Fibroblast of the aortic adventitia (primary cell): Measurements from ENCODE around the gene EMC10. TPM values are rescaled to one million over a fixed set of nuclear protein-coding genes. Genes with fewer than 3 reads are reported as not detected.
A peak's percentile ranks its signal among the peaks of the same experiment; 100 is the strongest.

Source experiments
- DNase-seq: peaks from one replicate; pipeline ENCODE4 v3.0.0-alpha.2; 2010; ENCODE audit warnings: low read depth
- H3K4me3 ChIP-seq: 2 replicates; pipeline ENCODE4 v1.5.1; 2011; ENCODE audit warnings: low read depth, mild to moderate bottlenecking, control low read depth, low read length, moderate library complexity
- total RNA-seq: library from RNA; depleted of rRNA; stranded (reverse); fragments of >200 nt; gene quantifications from 2 replicates; pipeline ENCODE4 v1.2.3, GENCODE V29; 2012; ENCODE audit warnings: low replicate concordance
- TF ChIP-seq, protein P1 (sequence below): IDR thresholded peaks from 2 replicates; pipeline ENCODE4 v1.5.1; 2011; ENCODE audit warnings: mild to moderate bottlenecking, low read length, control low read depth, inconsistent platforms; ENCODE audit not compliant: insufficient read depth

Gene EMC10
- total RNA-seq, 1 donor, result 22.8 TPM

DNA sequence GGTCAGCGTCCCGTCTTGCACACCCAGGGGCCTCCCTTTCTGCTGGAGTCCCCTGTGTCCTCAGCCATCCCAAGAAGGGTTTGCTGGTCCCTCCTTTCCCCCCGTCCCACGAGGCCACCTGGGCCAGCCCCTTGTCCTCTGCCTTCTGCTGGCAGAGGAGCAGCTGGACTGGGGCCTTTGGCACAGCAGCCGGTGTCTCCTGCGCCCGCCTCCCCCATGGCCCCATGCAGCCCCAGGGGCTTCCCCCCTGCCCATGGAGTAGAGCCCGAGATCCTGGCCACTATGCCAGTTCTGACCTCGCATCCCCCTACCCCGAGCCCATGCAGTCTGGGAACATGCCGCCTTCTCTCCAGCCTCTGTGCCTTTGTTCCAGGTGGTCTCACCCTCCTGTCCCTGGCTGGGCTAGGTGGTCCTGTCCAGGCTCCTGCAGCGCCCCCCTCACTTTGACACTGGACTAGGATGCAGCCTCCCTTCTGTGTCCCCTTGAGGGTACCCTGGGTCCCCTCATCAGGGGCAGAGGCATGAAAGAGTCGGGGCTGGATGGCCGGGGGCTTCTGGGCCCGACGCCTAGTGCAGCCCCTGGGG lies 6.1 kb downstream of the EMC10 start:
- no peak overlapping the region for H3K4me3 ChIP-seq
- no peak for DNase-seq
- TF ChIP-seq, protein P1, sequence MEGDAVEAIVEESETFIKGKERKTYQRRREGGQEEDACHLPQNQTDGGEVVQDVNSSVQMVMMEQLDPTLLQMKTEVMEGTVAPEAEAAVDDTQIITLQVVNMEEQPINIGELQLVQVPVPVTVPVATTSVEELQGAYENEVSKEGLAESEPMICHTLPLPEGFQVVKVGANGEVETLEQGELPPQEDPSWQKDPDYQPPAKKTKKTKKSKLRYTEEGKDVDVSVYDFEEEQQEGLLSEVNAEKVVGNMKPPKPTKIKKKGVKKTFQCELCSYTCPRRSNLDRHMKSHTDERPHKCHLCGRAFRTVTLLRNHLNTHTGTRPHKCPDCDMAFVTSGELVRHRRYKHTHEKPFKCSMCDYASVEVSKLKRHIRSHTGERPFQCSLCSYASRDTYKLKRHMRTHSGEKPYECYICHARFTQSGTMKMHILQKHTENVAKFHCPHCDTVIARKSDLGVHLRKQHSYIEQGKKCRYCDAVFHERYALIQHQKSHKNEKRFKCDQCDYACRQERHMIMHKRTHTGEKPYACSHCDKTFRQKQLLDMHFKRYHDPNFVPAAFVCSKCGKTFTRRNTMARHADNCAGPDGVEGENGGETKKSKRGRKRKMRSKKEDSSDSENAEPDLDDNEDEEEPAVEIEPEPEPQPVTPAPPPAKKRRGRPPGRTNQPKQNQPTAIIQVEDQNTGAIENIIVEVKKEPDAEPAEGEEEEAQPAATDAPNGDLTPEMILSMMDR, result no peak

DNA sequence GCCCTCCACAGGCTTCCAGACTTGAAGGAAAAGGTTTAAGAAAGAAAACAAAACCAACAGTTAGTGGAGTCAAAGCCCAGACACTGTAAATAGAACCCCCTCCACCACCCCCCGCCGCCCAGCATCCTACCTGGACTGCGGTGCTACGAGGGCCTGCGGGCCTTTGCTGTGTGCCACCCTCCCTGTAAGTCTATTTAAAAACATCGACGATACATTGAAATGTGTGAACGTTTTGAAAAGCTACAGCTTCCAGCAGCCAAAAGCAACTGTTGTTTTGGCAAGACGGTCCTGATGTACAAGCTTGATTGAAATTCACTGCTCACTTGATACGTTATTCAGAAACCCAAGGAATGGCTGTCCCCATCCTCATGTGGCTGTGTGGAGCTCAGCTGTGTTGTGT lies 6.6 kb downstream of the EMC10 start:
- TF ChIP-seq, protein P1, result no peak

DNA sequence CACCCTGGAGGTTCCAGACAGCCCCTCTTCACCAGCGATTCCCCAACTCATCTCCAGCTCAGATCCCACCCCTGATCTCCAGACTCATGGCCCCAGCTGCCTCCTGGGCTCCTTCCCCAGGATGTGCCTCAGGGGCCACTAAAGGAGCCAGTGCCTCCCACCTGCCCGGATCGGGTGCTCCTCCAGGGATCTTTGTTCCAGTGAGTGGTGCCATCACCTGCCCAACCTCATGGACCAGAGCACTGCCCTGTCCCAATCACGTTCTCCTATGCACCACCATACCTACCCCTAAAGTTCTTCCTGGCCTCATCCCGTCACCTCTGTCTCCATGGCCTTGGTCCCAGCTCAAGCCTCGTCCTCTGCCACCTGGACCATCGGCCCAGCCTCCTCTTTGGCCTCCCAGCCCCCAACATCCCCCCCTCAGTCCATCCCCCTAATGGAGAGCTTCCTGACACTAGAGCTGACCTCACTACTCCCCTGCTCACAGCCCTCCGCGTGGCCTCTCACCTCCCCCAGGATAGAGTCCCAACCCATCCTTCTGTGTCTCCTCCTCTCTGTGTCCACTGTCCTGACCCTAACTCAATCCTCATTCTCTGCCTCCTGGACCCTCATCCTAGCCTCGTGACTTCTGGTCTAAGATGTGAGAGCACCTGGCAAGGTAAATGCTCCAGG lies 9.1 kb downstream of the EMC10 start:
- TF ChIP-seq, protein P1, result no peak
- no peak overlapping the region for H3K4me3 ChIP-seq
- DNase-seq, result no peak

More for the DNA sequence above, 6.6 kb downstream of the EMC10 start:
- no peak overlapping the region for H3K4me3 ChIP-seq
- no peak for DNase-seq

DNA sequence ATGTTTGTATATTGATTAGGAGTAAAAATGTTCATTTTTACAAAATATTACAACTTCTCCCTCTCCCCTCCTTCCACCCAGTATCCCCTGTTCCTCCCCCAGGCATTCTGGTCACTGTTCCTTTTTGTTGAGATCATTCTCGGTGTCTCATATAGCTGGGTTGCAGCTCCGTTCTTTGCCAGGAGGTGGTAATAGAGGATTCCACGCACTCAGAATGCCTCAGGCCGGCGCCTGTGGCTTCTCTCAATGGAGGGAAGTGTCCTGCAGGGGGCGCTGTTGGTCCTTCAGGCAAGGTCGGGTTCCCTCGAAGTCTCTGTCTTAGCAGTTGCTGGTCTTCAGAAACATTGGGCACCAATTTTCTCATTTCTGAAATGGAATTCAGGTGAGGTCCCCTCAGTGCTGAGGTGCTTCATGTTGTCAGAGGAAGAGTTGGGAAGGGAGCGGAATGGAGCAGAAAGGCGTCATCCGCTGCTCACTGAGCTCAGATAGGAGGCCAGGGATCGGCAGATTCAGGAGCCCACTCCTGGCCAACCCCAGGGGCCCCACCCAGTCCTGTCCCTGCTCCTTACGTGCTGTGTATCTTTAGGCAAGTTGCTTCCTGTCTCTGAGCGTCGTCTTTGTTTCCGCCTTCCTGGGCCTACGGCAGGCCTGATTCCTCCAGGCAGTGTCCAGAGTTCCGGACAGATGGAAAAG lies 10.7 kb downstream of the EMC10 start:
- peak; percentile 6 for DNase-seq
- H3K4me3 ChIP-seq, result no peak overlapping the region
- TF ChIP-seq, protein P1, result peak; percentile 43

DNA sequence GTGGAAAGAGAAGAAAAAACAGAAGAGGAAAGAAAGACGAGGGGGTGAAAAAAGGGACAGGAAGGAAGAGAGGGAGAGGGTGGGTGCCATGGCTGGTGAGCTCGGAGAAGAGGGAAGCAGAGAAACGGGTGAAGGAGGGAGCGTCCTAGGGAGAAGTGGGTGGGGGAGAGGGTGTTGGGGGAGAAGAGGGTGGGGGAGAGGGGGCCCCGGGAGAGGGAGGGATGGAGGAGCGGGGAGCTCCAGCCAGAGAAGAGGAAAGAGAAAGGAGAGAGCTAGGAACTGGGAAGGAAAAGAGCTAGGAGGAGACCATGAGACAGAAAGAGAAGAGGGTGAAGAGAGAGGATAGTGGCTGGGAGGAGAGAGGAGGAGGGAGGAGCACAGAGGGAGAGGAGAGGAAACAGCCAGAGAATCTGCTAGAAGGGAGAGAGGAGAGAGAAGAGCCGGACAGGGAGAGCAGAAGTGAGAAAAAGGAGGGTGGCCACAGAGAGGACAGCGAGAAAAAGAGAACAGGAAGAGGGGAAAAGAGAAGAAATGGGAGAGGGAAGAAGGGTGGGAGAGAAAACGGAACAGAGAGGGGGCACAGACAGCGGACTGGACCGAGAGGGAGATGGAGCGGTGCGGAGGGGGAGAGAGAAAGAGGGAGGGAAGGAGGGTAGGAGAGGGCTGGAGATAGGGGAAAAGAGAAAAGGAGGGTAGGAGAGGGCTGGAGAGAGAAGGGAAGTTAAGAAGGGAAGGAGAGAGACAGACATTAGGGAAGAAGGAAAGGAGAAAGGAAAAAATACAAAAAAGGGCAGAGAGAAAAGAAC lies 12.3 kb downstream of the EMC10 start:
- no peak overlapping the region for H3K4me3 ChIP-seq
- no peak for DNase-seq
- TF ChIP-seq, protein P1, result no peak

DNA sequence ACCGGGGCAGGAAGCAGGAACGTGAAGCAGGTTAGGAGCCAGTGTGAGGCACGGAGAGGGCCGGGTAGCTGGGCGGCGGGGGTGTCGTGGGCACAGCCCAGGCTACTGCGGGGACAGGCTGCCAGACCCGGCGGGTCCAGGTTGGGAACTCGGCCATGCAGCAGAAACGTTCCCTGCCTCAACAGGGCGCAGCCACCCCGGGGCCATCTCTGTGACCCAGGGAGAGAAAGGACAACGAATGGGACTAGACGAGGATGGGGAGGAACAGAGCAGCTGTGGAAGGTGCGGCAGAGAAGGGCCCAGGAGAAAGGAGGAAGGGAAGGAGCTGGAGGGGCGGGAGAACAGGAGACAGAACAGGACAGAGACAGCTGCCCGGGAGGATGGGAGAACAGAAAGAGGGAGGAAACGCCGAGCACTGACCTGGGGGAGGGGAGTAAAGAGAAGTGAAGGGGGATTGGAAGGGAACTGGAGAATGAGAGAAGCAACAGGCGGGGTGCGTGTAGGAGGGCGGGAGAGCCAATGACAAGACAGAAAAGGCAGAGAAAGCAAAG lies 13.2 kb downstream of the EMC10 start:
- TF ChIP-seq, protein P1, result no peak
- H3K4me3 ChIP-seq, result no peak overlapping the region
- DNase-seq, result no peak
